HG03432 (cell line): ENCODE results near the gene RPL9.

Experiments used
- ATAC-seq: cut with Tn5 transposase; IDR thresholded peaks from one replicate; pipeline ENCODE4 v1.9.1; 2021; ENCODE audit warnings: mild to moderate bottlenecking, moderate library complexity; ENCODE audit not compliant: unreplicated experiment

RPL9 gene

DNA sequence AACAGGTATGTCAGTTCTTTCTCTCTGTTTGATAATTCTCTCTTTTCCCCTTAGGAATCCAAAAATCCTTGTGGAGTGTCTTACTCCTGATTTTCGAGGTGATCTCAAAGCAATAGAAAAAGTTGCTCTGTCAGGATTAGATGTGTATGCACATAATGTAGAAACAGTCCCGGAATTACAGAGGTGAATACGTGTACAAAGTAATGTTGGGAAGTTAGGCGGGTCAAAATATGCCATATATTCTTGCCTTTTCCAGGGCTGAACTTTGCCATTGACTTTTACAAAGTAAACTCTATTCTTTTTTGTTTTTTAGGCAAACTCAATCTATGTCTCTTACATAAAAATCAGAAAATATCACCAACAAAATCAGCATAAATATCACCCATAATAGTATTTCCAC is 8.7 kb upstream of the RPL9 start:
- ATAC-seq = no peak

DNA sequence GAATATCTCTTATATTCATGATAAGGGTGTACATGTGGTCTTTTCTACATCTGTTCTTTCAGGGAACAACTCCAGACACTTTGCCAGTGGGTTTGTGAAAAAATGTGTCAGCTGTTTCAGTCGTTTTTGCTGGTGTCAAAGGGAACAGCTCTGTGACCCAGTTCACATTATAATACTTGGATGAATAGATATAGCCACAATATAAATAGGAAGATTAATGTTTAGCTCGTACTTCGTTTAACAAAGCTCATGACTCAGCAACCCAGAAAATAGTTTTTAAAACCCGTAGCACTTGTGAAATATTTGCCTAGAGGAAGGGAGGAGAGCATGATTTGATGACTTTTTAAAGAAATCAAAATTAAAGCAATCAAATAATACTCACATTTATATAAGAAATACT is 8.0 kb upstream of the RPL9 start:
- ATAC-seq = no peak

DNA sequence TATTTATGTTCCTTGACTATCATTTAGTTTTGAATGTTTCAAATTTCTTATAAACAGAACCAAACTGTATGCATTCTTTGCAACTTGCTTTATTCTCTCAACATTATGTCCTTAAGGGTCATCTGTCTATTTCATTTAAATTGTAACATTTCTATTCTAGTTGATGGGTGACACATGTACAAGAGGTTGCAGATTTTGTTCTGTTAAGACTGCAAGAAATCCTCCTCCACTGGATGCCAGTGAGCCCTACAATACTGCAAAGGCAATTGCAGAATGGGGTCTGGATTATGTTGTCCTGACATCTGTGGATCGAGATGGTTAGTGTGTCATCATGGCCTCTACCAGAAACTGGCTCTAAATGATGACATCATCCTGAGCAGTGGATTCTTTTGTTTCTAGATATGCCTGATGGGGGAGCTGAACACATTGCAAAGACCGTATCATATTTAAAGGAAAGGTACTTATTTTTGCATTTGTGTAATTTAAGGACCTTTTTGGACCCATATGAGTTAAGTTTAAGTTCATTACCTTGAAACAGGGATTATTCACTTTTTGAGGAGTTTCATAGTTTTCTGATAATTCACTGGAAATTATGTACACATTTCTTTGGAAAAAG is 6.3 kb upstream of the RPL9 start:
- ATAC-seq = no peak

DNA sequence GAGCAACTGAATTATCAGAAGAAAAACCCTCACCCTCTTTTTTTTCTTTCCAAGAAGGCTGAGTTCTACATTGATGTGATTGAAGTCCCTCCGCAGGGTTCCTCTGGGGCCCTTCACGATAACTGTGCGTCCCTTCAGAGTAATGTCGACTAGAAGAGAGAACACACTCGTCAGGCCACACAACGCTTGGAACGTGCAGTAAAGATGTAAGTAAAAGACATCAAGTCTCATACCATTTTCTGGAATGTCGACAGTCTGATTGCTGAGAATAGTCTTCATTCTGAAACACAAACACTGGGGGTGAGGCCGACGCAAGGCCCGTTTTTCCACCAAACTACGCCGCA is 589 bp downstream of the RPL9 start:
- peak; percentile 1 for ATAC-seq

DNA sequence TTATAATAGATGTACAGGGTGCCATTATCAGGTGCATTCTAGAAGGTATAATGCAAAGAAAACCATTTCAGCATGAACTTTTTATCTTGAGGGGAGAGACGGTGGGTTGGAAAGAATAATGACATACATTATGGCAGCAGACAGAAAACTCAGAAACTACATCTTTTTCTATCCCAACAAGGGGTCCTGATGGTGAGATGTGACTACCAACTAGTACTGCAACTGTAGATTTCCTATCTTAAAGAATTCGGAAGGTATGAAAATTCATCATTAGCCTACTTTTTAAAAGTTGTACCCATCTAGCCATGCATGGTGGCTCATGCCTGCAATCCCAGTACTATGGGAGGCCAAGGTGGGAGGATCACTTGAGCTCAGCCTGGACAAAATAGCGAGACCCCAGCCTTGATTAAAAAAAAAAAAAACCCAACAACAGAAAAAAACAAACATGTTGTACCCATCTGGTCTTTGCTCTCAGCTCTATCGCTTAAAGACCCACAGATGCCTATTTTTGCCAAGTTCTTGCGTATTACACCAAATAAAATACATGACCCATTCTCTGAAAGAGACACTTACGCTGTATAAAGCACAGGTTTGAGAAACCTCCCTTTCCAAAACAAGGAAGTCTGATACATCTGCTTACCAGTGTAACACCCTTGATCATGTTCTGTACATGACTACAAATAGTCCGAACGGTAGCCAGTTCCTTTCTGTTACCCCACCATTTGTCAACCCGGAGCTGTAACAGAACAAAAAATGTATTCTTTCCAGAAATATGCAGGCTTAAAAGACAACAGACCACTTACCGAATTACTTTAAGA is 1.6 kb downstream of the RPL9 start:
- no peak for ATAC-seq

DNA sequence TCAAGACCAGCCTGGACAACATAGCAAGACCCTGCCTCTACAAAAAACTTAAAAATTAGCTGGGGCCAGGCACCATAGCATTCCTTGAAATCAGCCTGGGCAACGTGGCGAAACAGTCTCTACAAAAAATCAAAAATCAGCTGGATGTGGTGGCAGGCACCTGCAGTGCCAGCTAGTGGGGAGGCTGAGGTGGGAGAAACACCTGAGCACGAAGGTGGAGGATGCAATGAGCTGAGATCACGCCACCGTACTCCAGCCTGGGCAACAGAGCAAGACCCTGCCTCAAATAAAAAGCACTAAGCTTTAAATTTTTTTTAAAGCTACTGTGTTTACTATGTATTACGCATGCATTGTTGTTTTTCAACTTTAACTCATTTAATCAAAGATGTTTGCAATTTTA is 3.2 kb downstream of the RPL9 start:
- ATAC-seq = no peak

DNA sequence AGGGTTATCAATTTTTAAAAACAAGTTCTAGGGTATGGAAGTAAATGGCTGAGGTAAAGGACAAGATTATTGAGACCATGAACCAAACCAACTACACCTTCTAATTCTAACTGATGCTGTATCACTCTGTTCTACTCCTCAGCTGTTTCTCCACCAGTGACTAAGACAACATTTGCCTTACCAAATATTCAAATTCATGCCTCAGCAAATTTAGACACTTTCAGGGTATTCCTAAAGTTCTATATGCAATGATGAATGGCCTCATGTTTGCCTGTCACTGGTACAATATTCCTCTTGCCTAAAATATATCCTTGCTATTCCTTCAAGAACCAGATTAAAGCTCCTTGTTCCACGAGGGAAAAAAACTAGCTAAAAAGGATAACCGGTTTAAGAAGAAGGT is 5.0 kb downstream of the RPL9 start:
- no peak for ATAC-seq

DNA sequence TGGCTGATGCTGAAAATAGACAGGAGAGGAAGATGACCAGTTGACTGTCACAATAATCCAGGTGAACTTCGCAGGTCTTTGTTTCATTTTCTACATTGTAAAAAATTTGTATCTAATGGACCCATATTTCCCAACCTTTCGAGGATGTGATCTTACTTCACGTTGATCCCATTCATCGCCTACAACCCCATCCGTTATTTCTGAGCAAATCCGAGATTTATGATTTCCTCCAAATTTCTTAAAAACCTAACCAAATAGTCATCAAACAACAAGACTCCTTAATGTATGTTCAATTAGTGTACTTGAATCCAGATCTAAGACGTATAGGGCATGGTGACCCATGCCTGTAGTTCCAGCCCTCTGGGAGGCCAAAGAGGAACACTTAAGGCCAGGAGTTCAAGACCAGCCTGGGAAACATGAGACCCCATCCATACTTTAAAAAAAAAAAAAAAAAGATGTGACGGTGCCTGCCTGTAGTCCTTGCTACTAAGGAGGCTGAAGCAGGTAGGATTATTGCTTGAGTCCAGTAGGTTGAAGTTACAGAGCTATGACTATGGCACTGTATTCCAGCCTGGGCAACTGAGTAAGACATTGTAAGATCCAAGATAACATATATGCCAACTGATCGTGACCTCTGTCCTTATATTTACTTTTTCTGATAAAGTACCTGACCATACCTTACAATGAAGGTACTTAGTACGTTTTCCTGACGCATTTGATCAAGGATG is 5.7 kb downstream of the RPL9 start:
- no peak for ATAC-seq

DNA sequence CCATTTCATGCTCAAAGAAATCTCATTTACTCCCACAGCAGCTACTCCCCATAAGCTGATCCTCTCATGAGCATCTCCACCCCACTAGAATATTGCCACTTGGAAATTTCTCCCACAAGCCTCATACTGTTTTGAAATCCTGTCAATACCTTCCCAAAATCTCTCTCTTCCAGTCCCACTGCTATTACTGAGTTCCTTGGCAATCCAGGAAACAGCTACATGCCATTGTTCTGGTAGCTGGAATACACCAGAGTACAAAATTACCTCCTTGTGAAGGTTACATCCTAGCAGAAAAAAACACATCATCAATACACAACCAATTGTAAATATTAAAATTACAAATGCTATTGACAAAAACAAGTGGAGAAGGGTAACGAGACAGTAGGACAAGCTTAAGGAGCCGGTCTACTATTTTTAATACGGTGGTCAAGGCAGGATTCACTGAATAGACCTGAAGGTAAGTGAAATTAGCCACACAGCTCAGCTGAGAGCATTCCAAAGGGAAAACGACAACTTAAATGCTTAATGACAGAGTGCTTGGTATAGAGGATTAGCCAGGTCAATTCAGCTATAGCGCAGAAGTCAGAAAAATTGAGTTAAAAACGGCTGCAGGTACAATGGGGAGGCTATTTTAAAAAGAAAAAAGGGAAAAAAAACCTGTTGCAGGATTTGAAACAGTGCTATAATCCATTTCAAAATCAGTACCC is 6.4 kb downstream of the RPL9 start:
- no peak for ATAC-seq

DNA sequence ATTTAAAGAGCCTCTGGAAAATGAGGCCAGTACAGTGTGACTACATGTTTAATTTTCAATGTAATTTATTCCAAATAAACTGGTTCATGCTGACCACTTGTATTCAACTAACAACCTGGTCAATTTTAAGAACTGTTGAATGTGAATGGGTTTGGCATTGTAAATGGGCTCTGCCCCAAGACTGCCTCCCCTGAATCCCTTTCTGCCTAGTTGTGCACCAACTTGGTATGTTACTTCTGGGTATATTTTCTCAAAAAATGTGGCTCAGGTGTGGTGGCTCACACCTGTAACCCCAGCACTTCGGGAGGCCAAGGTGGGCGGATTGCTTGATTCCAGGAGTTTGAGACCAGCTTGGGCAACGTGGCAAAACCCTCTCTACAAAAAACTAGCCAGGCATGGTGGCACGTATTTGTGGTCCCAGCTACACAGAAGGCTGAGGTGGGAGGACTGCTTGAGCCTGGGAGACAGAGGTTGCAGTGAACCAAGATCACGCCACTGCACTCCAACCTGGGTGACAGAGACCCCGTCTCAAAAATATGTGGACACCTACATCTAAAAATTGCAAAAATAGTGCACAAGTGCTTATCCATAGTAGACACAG is 7.2 kb downstream of the RPL9 start:
- no peak for ATAC-seq

DNA sequence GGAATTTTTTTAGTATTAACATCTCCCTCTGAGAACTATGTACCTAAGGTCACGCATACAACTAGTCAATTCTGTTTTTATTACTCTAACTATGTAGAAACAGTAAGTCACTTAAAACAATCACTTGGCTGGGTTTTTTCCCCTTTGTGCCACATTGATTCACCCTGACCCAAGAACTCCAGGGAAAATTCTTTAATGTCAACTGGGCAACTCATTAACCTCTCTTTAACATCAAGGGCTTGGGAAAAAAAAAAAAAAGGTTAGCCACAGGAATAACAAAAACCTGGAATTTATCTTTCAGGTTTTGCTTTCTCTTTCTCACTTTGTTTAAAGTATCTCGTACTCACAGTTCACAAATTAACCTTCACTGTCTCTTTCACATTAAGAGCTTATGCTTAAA is 8.1 kb downstream of the RPL9 start:
- no peak for ATAC-seq

DNA sequence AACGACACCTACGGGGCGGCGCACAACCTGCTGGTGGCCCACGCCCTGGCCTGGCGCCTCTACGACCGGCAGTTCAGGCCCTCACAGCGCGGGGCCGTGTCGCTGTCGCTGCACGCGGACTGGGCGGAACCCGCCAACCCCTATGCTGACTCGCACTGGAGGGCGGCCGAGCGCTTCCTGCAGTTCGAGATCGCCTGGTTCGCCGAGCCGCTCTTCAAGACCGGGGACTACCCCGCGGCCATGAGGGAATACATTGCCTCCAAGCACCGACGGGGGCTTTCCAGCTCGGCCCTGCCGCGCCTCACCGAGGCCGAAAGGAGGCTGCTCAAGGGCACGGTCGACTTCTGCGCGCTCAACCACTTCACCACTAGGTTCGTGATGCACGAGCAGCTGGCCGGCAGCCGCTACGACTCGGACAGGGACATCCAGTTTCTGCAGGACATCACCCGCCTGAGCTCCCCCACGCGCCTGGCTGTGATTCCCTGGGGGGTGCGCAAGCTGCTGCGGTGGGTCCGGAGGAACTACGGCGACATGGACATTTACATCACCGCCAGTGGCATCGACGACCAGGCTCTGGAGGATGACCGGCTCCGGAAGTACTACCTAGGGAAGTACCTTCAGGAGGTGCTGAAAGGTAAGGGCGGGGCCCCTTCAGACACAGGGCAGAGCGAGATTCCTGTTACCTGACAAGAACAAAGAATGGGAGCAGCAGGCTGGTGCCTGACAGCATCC is 11.7 kb downstream of the RPL9 start:
- peak; percentile 91 for ATAC-seq

DNA sequence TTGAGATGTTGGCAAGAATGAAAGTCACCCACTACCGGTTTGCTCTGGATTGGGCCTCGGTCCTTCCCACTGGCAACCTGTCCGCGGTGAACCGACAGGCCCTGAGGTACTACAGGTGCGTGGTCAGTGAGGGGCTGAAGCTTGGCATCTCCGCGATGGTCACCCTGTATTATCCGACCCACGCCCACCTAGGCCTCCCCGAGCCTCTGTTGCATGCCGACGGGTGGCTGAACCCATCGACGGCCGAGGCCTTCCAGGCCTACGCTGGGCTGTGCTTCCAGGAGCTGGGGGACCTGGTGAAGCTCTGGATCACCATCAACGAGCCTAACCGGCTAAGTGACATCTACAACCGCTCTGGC is 12.3 kb downstream of the RPL9 start:
- ATAC-seq = no peak

DNA sequence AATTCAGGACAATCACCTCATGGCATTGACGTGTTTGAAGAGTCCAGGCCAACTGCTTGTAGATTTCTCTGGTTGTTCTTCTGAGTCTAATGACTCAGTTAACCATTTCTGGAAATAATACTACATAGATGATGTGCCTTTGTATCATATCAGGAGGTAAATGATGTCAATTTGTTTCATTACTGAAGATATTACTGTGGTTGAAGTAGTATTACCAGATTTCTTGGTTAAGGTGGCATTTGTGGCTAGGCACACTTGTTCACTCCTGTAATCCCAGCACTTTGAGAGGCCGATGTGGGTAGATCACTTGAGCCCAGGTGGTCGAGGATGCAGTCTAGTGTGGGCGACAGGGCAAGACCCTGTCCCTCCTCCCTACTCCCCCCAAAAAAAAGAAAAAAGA is 15.7 kb downstream of the RPL9 start:
- no peak for ATAC-seq

DNA sequence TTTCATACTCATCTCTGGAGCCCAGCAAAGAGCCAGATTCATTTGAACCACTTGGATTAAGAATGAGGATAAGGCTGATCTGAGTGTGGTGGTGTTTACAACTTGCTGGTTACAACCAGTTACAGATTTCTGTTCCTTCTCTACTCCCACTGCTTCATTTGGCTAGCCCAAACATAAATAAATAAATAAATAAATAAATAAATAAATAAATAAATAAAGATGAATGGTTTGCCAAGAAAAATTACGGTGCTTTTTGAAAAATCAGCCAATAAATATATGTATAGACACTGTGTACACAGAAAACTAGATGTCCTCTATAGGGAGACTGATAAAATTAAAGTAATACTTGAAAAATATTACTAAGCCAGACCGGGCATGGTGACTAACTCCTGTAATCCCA is 17.1 kb downstream of the RPL9 start:
- ATAC-seq = no peak

DNA sequence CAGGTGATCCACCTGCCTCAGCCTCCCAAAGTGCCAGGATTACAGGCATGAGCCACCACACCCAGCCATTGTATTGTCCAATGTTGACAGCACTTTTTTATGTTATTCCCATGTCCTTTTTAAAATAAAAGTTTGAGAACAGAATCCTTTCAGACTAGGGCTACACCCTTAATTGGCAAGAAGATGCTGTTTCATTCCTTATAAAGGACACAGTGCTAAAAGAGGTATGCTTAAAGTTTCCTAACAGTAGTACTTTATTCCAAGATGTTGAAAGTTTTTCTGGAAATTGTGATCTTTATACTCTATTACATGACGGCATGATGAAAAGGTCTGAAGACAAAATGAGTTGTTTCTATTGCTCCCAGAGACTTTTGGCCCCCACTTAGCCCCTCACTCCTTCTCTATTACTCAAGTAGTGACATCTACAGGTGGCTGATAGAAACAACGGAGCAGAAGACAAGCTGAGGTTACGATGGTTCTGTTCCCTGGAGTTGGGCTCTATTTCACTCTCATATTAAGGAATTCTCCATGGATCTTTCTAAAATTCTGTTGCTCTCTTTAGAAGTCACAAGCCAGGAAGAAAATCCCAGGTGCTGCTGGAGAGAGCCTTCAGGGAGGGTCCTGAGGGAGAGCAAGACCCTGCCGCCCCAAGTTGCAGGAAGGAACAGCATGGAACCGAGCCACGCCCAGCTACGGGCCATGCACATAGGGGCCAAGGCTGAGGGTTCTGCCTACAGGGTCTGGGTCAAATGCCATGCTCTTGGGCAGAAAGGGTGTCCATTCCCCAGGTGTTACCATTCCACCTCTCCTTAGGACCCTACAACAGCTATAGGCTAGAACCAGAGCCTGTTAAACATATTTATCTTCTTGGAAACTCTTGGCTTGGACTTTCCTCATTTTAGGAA is 22.8 kb downstream of the RPL9 start:
- ATAC-seq = no peak

DNA sequence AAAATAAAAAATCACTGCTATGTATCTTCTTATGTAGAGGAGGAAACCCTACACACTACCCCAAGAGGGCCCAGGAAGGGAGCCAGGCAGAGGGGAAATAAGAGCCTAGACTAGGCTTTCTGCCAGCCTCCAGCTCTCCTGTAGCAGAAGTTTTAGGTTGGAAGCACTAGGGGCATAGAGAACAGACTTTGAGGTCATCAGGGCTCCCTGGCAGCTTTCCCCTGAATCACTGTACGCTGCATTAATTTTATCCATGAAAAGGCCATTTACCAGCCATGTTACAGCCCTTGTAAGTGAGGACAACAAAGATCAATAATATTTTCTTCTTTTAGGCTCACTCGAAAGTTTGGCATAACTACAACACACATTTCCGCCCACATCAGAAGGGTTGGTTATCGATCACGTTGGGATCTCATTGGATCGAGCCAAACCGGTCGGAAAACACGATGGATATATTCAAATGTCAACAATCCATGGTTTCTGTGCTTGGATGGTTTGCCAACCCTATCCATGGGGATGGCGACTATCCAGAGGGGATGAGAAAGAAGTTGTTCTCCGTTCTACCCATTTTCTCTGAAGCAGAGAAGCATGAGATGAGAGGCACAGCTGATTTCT is 24.7 kb downstream of the RPL9 start:
- ATAC-seq = no peak

DNA sequence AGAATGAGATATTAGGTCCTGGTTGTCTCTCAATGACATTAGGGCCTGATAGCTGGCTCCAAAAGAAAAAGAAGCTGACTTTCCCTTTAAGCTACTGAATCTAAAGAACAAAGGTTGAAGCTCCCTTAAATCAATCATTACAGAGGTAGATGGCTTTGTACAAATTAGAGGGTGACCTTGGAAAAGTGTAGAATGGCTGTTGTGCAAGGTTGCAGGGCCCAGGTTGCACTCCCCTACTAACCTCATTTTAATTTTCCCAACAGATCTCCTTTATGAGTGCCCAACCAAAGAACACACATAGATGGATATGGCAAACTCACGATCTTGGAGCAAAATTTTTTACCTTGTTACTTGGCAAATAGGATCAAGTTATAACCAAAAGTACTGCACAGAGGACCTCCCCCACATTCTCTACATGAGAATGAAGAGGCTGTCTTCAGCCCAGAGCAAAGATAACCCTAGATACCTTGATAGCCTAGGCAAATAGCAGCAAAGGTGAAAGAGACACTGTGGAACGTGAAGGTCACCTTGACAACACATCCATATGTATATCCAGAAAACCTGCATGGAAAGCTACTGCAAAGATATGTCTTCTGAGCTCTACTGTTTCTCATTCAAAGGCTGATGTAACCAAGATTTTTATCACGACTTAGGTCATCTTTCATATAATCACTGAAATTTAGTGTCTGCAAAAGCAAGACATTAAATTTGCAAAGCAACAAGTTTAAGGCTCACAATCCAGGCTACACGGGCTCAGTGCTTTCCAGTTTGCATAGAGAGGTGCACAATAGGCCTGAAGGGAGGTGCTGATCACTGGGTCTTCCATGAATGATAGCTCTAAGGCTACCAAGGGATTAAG is 29.0 kb downstream of the RPL9 start:
- ATAC-seq = no peak
